Mesenchymal stem cell (in vitro differentiated cells and primary cell): ENCODE data around the gene PGF.

ENCODE experiments used
- DNase-seq: peaks from one replicate; pipeline ENCODE4 v3.0.0-alpha.2; 2013
- H2AFZ ChIP-seq: one replicate; pipeline ENCODE4 v1.6.1; 2013; ENCODE audit warnings: low read depth, mild to moderate bottlenecking, control low read depth, inconsistent platforms, low read length, moderate library complexity
- H2AK5ac ChIP-seq: 2 replicates; pipeline ENCODE4 v1.6.1; 2013; ENCODE audit warnings: low read length, moderate library complexity, mild to moderate bottlenecking, inconsistent platforms; ENCODE audit not compliant: severe bottlenecking
- H2BK120ac ChIP-seq: one replicate; pipeline ENCODE4 v1.6.1; 2013; ENCODE audit warnings: low read depth, mild to moderate bottlenecking, inconsistent platforms, low read length, moderate library complexity
- H2BK12ac ChIP-seq, 2 experiments: one replicate each; pipeline ENCODE4 v1.6.1; 2013; ENCODE audit warnings: inconsistent platforms in 2 of 2, low read length in 2 of 2, mild to moderate bottlenecking in 2 of 2, moderate library complexity in 2 of 2, control low read depth in 1 of 2
- H2BK15ac ChIP-seq: one replicate; pipeline ENCODE4 v1.6.1; 2013; ENCODE audit warnings: mild to moderate bottlenecking, low read depth, inconsistent platforms; ENCODE audit not compliant: poor library complexity, severe bottlenecking
- H2BK5ac ChIP-seq: 2 replicates; pipeline ENCODE4 v1.6.1; 2013; ENCODE audit warnings: low read depth, mild to moderate bottlenecking, low read length, control low read depth, inconsistent platforms; ENCODE audit not compliant: poor library complexity, severe bottlenecking
- H3K14ac ChIP-seq, 2 experiments: one replicate each; pipeline ENCODE4 v1.6.1; 2013; ENCODE audit warnings: inconsistent platforms in 2 of 2, low read length in 2 of 2, control low read depth in 1 of 2, mild to moderate bottlenecking in 1 of 2, moderate library complexity in 1 of 2
- H3K18ac ChIP-seq, 2 experiments: one replicate each; pipeline ENCODE4 v1.6.1; 2013; ENCODE audit warnings: inconsistent platforms in 2 of 2, low read length in 2 of 2, control low read depth in 1 of 2, low read depth in 1 of 2, mild to moderate bottlenecking in 1 of 2
- H3K23ac ChIP-seq, 2 experiments: one replicate each; pipeline ENCODE4 v1.6.1; 2013; ENCODE audit warnings: inconsistent platforms in 2 of 2, low read length in 2 of 2, mild to moderate bottlenecking in 2 of 2, moderate library complexity in 2 of 2, control low read depth in 1 of 2
- H3K27ac ChIP-seq: 2 replicates; pipeline ENCODE4 v1.5.1; 2013; ENCODE audit warnings: mild to moderate bottlenecking, moderate library complexity, low read length, control low read depth, inconsistent platforms; ENCODE audit not compliant: poor library complexity, severe bottlenecking
- H3K27me3 ChIP-seq, 2 experiments: 2 replicates each; pipeline versions ENCODE4 v1.6.1 to v1.7.0; 2013; ENCODE audit warnings: low read length in 2 of 2, mild to moderate bottlenecking in 2 of 2, moderate library complexity in 2 of 2, control low read depth in 1 of 2, inconsistent platforms in 1 of 2; ENCODE audit not compliant: control insufficient read depth in 1 of 2, insufficient read depth in 1 of 2
- H3K36me3 ChIP-seq, 2 experiments: 2 replicates each; pipeline versions ENCODE4 v1.6.1 to v1.7.0; 2013; ENCODE audit warnings: low read length in 2 of 2, control low read depth in 1 of 2, inconsistent platforms in 1 of 2, low read depth in 1 of 2, mild to moderate bottlenecking in 1 of 2; ENCODE audit not compliant: insufficient read depth in 2 of 2, control insufficient read depth in 1 of 2
- H3K4ac ChIP-seq, 2 experiments: one replicate each; pipeline ENCODE4 v1.6.1; 2013; ENCODE audit warnings: inconsistent platforms in 2 of 2, low read length in 2 of 2, mild to moderate bottlenecking in 2 of 2, moderate library complexity in 2 of 2, control low read depth in 1 of 2, low read depth in 1 of 2
- H3K4me1 ChIP-seq: 2 replicates; pipeline ENCODE4 v1.6.1; 2013; ENCODE audit warnings: low read depth, low read length, control low read depth; ENCODE audit not compliant: control insufficient read depth, insufficient read depth
- H3K4me2 ChIP-seq: 2 replicates; pipeline ENCODE4 v1.6.1; 2013; ENCODE audit warnings: low read length, mild to moderate bottlenecking, inconsistent platforms; ENCODE audit not compliant: poor library complexity, severe bottlenecking
- H3K4me3 ChIP-seq, 2 experiments: 2 replicates each; pipeline versions ENCODE4 v1.5.1 to v1.7.0; 2013; ENCODE audit warnings: low read length in 2 of 2, mild to moderate bottlenecking in 2 of 2, control low read depth in 1 of 2, low read depth in 1 of 2; ENCODE audit not compliant: insufficient read depth in 1 of 2
- H3K79me1 ChIP-seq: replicated peaks from 2 replicates; pipeline ENCODE4 v1.6.1; 2013; ENCODE audit warnings: mild to moderate bottlenecking, control low read depth, low read length, inconsistent platforms; ENCODE audit not compliant: poor library complexity, severe bottlenecking
- H3K9ac ChIP-seq: 2 replicates; pipeline ENCODE4 v1.7.0; 2013; ENCODE audit warnings: mild to moderate bottlenecking, low read length, moderate library complexity
- H3K9me3 ChIP-seq: 2 replicates; pipeline ENCODE4 v1.7.0; 2013; ENCODE audit warnings: mild to moderate bottlenecking, low read length; ENCODE audit not compliant: control insufficient read depth
- H4K8ac ChIP-seq: one replicate; pipeline ENCODE4 v1.6.1; 2013; ENCODE audit warnings: inconsistent platforms, mild to moderate bottlenecking, low read length, moderate library complexity
- H4K91ac ChIP-seq: one replicate; pipeline ENCODE4 v1.6.1; 2013; ENCODE audit warnings: mild to moderate bottlenecking, low read length, inconsistent platforms
- WGBS: methylation state at CpG from one replicate; pipeline ENCODE4 v1.1.7; 2013; ENCODE audit warnings: mixed read lengths; 5-methylcytosine and 5-hydroxymethylcytosine counted together

PGF gene

GRCh38 chr14:74902941-74903705 is 52.3 kb downstream of the PGF start:
- H3K79me1 ChIP-seq = peaks cover 11% of the 10 kb centered on the region
- no peak overlapping the region for H2AFZ ChIP-seq
- H3K27ac ChIP-seq = no peak overlapping the region
- no peak overlapping the region for H3K4ac ChIP-seq
- peaks cover 5% of the 10 kb centered on the region for H3K4me1 ChIP-seq
- H3K4me2 ChIP-seq = no peak overlapping the region
- H3K27me3 ChIP-seq = no peaks in the 10 kb centered on the region
- H3K36me3 ChIP-seq = peaks cover 69 to 74% of the 10 kb centered on the region in 2 experiments
- no peak overlapping the region for H3K14ac ChIP-seq
- H4K8ac ChIP-seq = no peak overlapping the region
- no peak overlapping the region for H3K9ac ChIP-seq
- H3K23ac ChIP-seq = no peak overlapping the region
- WGBS = 84% methylated on average over 10 of the region's 10 CpGs
- H3K4me3 ChIP-seq = no peak overlapping the region
- H2BK12ac ChIP-seq = no peak overlapping the region
- no peak overlapping the region for H2BK120ac ChIP-seq
- no peak overlapping the region for H4K91ac ChIP-seq
- H3K9me3 ChIP-seq = no peaks in the 10 kb centered on the region
- H3K18ac ChIP-seq = no peak overlapping the region
- DNase-seq = no peak
- H2AK5ac ChIP-seq = no peak overlapping the region
- no peak overlapping the region for H2BK5ac ChIP-seq
- H2BK15ac ChIP-seq = no peak overlapping the region

DNA sequence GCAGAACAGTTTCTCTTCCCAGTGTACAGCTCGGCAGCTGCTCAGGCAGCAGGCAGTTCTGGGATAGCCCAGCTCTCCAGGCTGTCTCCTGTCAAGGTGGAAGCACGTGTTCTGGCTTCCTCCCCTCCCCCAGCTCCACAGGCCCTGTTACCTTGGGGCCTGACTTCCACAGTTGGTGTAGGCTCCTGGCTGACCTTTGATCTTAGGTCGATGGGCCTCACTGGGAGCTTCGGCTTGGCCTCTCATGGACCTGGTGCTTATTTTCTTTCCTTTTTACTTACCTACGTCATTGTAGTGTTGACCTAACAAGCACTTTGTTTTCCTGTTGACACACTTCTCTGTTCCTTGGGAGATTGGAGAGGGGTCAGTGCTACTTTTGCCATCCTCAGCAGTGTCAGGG is 56.7 kb downstream of the PGF start:
- Histone ChIP-seq H3K4ac (no peak overlapping the region), H4K91ac (no peak overlapping the region), H3K14ac (no peak overlapping the region), H3K36me3 (peaks cover 70 to 97% of the 10 kb centered on the region in 2 experiments), H2BK120ac (no peak overlapping the region), H3K9me3 (no peaks in the 10 kb centered on the region), H3K27ac (no peak overlapping the region), H3K4me1 (no peaks in the 10 kb centered on the region), H3K27me3 (no peaks in the 10 kb centered on the region), H2BK5ac (no peak overlapping the region), H2AFZ (no peak overlapping the region), H3K79me1 (peaks cover 29% of the 10 kb centered on the region), H3K23ac (no peak overlapping the region), H3K18ac (no peak overlapping the region), H3K4me3 (no peak overlapping the region), H3K9ac (no peak overlapping the region), H4K8ac (no peak overlapping the region), H2BK12ac (no peak overlapping the region), H2AK5ac (no peak overlapping the region), H2BK15ac (no peak overlapping the region), H3K4me2 (no peak overlapping the region)
- WGBS = 81% methylated on average over 5 of the region's 5 CpGs
- DNase-seq = no peak

- Histone ChIP-seq H3K9ac (no peak overlapping the region), H3K23ac (no peak overlapping the region), H3K79me1 (peaks cover 29% of the 10 kb centered on the region), H2BK5ac (no peak overlapping the region), H3K4me3 (no peak overlapping the region), H3K27ac (no peak overlapping the region), H2BK120ac (no peak overlapping the region), H3K4me2 (no peak overlapping the region), H2AK5ac (no peak overlapping the region), H2AFZ (no peak overlapping the region), H3K36me3 (peaks cover 70 to 99% of the 10 kb centered on the region in 2 experiments), H3K4ac (no peak overlapping the region), H3K18ac (no peak overlapping the region), H4K8ac (no peak overlapping the region), H3K14ac (no peak overlapping the region), H2BK15ac (no peak overlapping the region), H2BK12ac (no peak overlapping the region), H3K27me3 (no peaks in the 10 kb centered on the region), H3K4me1 (no peaks in the 10 kb centered on the region), H4K91ac (no peak overlapping the region), H3K9me3 (no peaks in the 10 kb centered on the region)
- no peak for DNase-seq
- 100% methylated on average over 2 of the region's 2 CpGs for WGBS
Measured at GRCh38 chr14:74898083-74898482, 57.3 kb downstream of the PGF start.

DNA sequence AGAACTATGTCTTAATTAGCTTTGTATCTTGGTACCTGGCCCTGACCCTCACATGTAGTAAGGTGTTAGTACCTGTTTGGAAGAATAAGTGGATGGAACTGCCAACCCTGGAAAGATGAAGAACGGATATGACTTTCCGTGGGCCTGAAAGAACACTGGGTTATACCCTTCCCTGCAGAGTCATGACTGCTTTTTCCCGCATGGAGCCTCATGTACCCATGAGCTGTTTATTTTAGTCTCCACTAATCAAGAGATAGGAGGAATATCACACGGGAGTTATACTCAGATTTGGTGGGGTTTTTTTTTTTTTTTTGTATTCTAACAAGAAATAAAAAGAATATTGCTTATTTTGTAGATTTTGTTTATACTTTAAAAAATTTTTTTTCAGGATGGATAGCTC is 57.8 kb downstream of the PGF start:
- H3K27me3 ChIP-seq = no peaks in the 10 kb centered on the region
- H3K79me1 ChIP-seq = peaks cover 31% of the 10 kb centered on the region
- no peak overlapping the region for H2BK15ac ChIP-seq
- H4K91ac ChIP-seq = no peak overlapping the region
- no peak overlapping the region for H3K4me3 ChIP-seq
- H2BK12ac ChIP-seq = no peak overlapping the region
- H2AFZ ChIP-seq = no peak overlapping the region
- no peaks in the 10 kb centered on the region for H3K9me3 ChIP-seq
- no peak overlapping the region for H3K4me2 ChIP-seq
- no peak overlapping the region for H2BK120ac ChIP-seq
- no peak overlapping the region for H3K27ac ChIP-seq
- no peak overlapping the region for H3K4ac ChIP-seq
- peaks cover 68 to 99% of the 10 kb centered on the region in 2 experiments for H3K36me3 ChIP-seq
- H3K14ac ChIP-seq = no peak overlapping the region
- 94% methylated on average over 3 of the region's 4 CpGs for WGBS
- no peak overlapping the region for H4K8ac ChIP-seq
- no peak overlapping the region for H3K23ac ChIP-seq
- H3K9ac ChIP-seq = no peak overlapping the region
- no peak for DNase-seq
- H2AK5ac ChIP-seq = no peak overlapping the region
- H3K4me1 ChIP-seq = no peaks in the 10 kb centered on the region
- H3K18ac ChIP-seq = no peak overlapping the region
- H2BK5ac ChIP-seq = no peak overlapping the region
